HepG2 (cell line): Measurements from ENCODE around the gene LSM10. TPM values are rescaled to one million over a fixed set of nuclear protein-coding genes. Genes with fewer than 3 reads are reported as not detected.
A peak's percentile ranks its signal among the peaks of the same experiment; 100 is the strongest.

ENCODE experiments used
- ATF5 ChIP-seq: sonication (generic); formaldehyde crosslinking; IDR thresholded peaks from 2 replicates; pipeline ENCODE4 v1.4.0; 2020; ENCODE audit warnings: mild to moderate bottlenecking, low read depth, missing genetic modification reagents
- CSRNP2 ChIP-seq: sonication (generic); formaldehyde crosslinking; conservative IDR thresholded peaks from 2 replicates; pipeline ENCODE4 v1.8.0; 2022; ENCODE audit warnings: low read depth, missing genetic modification reagents
- HIVEP1 ChIP-seq: sonication (generic); formaldehyde crosslinking; IDR thresholded peaks from 2 replicates; pipeline ENCODE4 v1.4.0; 2020; ENCODE audit warnings: mild to moderate bottlenecking, missing genetic modification reagents
- HNRNPL ChIP-seq: fragments of 200-400 bp; formaldehyde crosslinking; IDR thresholded peaks from 2 replicates; pipeline ENCODE4 v1.6.1; 2017; ENCODE audit warnings: mild to moderate bottlenecking, low read depth, low read length
- KDM5B ChIP-seq: sonication (generic); formaldehyde crosslinking; IDR thresholded peaks from 2 replicates; pipeline ENCODE4 v1.4.0; 2020; ENCODE audit warnings: missing genetic modification reagents, mild to moderate bottlenecking, borderline replicate concordance
- KLF12 ChIP-seq: sonication (generic); formaldehyde crosslinking; IDR thresholded peaks from 2 replicates; pipeline ENCODE4 v1.4.0; 2020; ENCODE audit warnings: missing genetic modification reagents, borderline replicate concordance
- MYC ChIP-seq: sonication (generic); formaldehyde crosslinking; IDR thresholded peaks from 2 replicates; pipeline ENCODE4 v1.9.0; 2021; ENCODE audit warnings: missing genetic modification reagents, borderline replicate concordance
- RFXAP ChIP-seq: sonication (generic); formaldehyde crosslinking; IDR thresholded peaks from 2 replicates; pipeline ENCODE4 v1.4.0; 2020; ENCODE audit warnings: missing genetic modification reagents, borderline replicate concordance
- TOPORS ChIP-seq: sonication (generic); formaldehyde crosslinking; IDR thresholded peaks from 2 replicates; pipeline ENCODE4 v1.8.0; 2023; ENCODE audit warnings: mild to moderate bottlenecking, missing genetic modification reagents
- ZBTB38 ChIP-seq: sonication (generic); formaldehyde crosslinking; IDR thresholded peaks from 2 replicates; pipeline ENCODE4 v1.5.1; 2020; ENCODE audit warnings: mild to moderate bottlenecking, missing genetic modification reagents
- ZBTB40 ChIP-seq, 2 experiments: fragments of 450-650 bp in 1 of 2; sonication (generic) in 1 of 2; formaldehyde crosslinking in 1 of 2; IDR thresholded peaks; 2 replicates each; pipeline versions ENCODE4 v1.6.1 to v1.8.0; 2016 to 2022; ENCODE audit warnings: antibody characterized with exemption in 1 of 2, mild to moderate bottlenecking in 1 of 2, missing genetic modification reagents in 1 of 2
- ZNF224 ChIP-seq: sonication (generic); formaldehyde crosslinking; IDR thresholded peaks from 2 replicates; pipeline ENCODE4 v1.5.0; 2020; ENCODE audit warnings: mild to moderate bottlenecking, missing genetic modification reagents
- ZNF512 ChIP-seq: sonication (generic); formaldehyde crosslinking; IDR thresholded peaks from 2 replicates; pipeline ENCODE4 v1.4.0; 2020; ENCODE audit warnings: mild to moderate bottlenecking, missing genetic modification reagents
- ZNF781 ChIP-seq: sonication (generic); formaldehyde crosslinking; IDR thresholded peaks from 2 replicates; pipeline ENCODE4 v1.5.1; 2020; ENCODE audit warnings: borderline replicate concordance, mild to moderate bottlenecking, missing genetic modification reagents; ENCODE audit errors: not compliant biosample characterization
- ZNF891 ChIP-seq: sonication (generic); formaldehyde crosslinking; IDR thresholded peaks from 2 replicates; pipeline ENCODE4 v1.5.0; 2020; ENCODE audit warnings: mild to moderate bottlenecking, missing genetic modification reagents
- polyA plus RNA-seq, 8 experiments: library from polyadenylated mRNA; depleted of rRNA in 3 of 8; stranded (reverse) in 7 of 8; unstranded in 1 of 8; fragments of >200 nt; fragmentation: Illumina TruSeq in 4 of 8; extraction: Trizol in 4 of 8; gene quantifications; 2 replicates each; pipeline versions ENCODE4 v1.2.1 to v1.2.3, GENCODE V29; 2011 to 2016; ENCODE audit warnings: low read depth in 4 of 8, missing spikeins in 1 of 8, mixed read lengths in 1 of 8; ENCODE audit not compliant: insufficient read depth in 1 of 8
- total RNA-seq, 5 experiments: library from RNA; depleted of rRNA; stranded (reverse); fragments of >200 nt; fragmentation: Illumina TruSeq; extraction: Trizol; gene quantifications; 2 replicates each; pipeline ENCODE4 v1.2.3, GENCODE V29; 2016; ENCODE audit warnings: low read depth in 1 of 5

Gene LSM10
- total and polyA plus RNA-seq, 2 of the 13 experiments (the other 11 are each of a cell fraction or from before 2014, with no cell fraction given), result 14.0 to 52.0 TPM

GRCh38 chr1:36401602-36402503, 4.1 kb upstream of the LSM10 start (continued):
- TF ChIP-seq ZBTB40 (IDR thresholded peaks at IDR 0.05), result no peak
- TF ChIP-seq ZBTB40 (CRISPR knock-in tag; IDR thresholded peaks at IDR 0.05), result no peak
- peak; percentile 70 for TF ChIP-seq ZNF891 (CRISPR knock-in tag)
- peak; percentile 78; the same call in 1 of the 2 replicates for TF ChIP-seq ZNF224
- no peak for TF ChIP-seq CSRNP2 (CRISPR knock-in tag)
- no peak for TF ChIP-seq ZBTB38 (CRISPR knock-in tag)
- TF ChIP-seq TOPORS (CRISPR knock-in tag), result no peak
- no peak for TF ChIP-seq MYC (CRISPR knock-in tag)
- TF ChIP-seq HNRNPL, result peak; percentile 77
- no peak for TF ChIP-seq ATF5 (CRISPR knock-in tag)
- no peak for TF ChIP-seq ZNF781 (CRISPR knock-in tag)
- no peak for TF ChIP-seq HIVEP1 (CRISPR knock-in tag)
- TF ChIP-seq ZNF512 (CRISPR knock-in tag), result no peak
- peak; percentile 13; the same call in 1 of the 2 replicates for TF ChIP-seq KDM5B (CRISPR knock-in tag)
- TF ChIP-seq KLF12 (CRISPR knock-in tag), result no peak
- no peak for TF ChIP-seq RFXAP (CRISPR knock-in tag)
